ENCODE data around the gene RABAC1.
"Not testable (repeated sequence)": the region's sequence is repeated elsewhere in the genome, so short reads cannot be mapped to it uniquely, and the experiment has no call there.

RABAC1 gene, protein sequence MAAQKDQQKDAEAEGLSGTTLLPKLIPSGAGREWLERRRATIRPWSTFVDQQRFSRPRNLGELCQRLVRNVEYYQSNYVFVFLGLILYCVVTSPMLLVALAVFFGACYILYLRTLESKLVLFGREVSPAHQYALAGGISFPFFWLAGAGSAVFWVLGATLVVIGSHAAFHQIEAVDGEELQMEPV

GRCh38 chr19:41959056-41960053 is at the start of gene RABAC1:
RABAC1 (minus strand) TSS chr19:41959321; CDS start chr19:41959292, 29 bp downstream.
- peak; percentile 70 to 78 for DNase-seq (ENCODE audit: low read depth in 2 of 2)

- no peak for DNase-seq (ENCODE audit: low read depth in 2 of 2)
These were observed 47.4 kb upstream of the RABAC1 start for GRCh38 chr19:42006569-42006968.

DNA sequence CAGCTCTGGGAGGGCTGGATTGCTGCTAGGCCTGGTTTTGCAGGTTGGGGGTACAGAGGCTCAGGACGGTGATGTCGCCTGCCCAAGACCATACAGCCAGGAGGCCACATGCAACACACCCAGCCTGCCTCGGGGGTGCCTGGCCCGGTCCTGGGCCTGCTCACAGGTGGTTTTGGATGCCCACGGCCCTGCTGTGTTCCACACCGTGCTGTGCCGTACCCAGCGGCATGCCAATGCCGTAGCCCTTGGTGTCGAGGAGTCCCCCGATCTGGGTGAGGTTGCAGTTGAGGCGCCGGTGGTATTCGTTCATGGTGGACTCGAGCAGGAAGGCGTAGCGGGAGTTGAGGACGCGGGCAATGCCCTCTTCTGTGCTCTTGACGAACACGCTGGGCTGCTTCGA is 46.4 kb upstream of the RABAC1 start:
- DNase-seq (ENCODE audit: low read depth in 2 of 2): no peak

- no peak for DNase-seq (ENCODE audit: low read depth in 2 of 2)
These were observed 44.6 kb upstream of the RABAC1 start for GRCh38 chr19:42003506-42004294.

DNA sequence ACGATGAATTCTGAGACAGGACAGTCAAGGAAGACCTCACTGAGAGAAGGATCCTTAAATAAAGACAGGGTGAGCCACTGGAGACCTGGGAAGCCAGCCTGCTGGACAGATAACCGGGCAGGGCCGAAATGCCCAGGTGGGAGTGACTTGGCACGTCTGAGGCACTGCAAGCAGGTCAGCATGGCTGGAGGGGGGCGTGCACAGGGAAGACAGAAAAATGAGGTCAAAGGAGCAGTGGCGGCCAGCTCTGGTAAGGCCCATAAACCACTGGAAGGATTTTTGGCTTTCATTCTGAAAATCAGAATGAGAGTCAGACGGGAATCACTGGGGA is 40.7 kb upstream of the RABAC1 start:
- no peak for DNase-seq (ENCODE audit: low read depth in 2 of 2)

- no peak for DNase-seq (ENCODE audit: low read depth in 2 of 2)
These were observed 40.2 kb upstream of the RABAC1 start for GRCh38 chr19:41999071-41999877.

GRCh38 chr19:41998246-41999020 is 39.3 kb upstream of the RABAC1 start:
- no peak for DNase-seq (ENCODE audit: low read depth in 2 of 2)

DNA sequence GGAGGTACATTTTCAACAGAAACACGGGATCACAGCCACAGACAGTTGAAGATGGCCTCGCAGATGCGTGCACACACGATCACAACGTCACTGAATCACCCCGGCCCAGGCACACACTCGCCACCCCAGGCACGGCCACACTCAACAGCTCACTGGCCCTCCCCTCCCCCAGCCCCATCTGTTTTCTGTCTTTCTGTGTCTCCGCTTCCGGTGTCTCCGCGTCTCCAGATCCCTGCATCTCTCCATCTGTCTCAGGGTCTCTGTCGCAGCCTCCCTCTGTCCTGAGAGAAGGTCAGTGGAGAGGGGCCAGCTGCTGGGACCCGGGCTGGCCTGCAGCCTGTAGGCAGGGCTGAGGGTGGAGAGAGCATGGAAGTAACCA is 38.7 kb upstream of the RABAC1 start:
- DNase-seq (ENCODE audit: low read depth in 2 of 2): no peak

DNA sequence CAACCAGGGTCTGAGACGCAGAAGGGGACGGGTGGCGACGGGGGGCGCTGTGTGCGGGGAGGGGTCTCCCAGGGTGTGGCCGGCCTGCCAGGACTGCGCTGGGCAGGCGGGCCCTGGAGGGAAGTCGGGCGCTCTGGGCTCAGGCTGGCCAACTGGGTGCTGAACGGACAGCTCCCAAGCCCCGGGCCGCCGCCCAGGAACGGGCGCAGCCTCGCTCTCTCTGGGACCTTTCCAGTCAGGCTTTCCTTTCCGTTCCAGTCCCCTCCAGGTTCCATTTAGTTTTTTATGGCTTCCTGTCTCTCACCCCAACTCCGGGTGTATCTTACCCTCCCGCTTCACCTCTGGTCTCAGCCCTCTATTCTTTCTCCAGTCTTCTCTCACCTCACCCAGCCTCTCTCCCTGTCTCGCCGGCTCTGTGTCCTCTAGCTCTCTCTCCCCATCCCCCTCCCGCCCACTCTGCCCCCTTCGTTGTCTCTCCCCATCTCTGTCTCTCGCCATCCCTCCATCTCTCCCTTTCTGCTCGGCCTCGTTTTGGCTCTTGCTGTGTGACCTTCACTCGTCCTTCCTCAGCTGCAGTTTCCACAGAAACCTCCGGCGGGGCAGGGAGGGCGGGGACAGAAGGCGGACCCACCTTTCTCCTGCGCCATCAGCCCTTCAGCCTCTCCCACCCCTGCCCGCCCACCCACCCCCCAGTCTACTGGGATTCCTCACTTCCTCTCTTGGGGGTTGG is 38.2 kb upstream of the RABAC1 start:
- DNase-seq (ENCODE audit: low read depth in 2 of 2): no peak

GRCh38 chr19:41995959-41996797 is 37.1 kb upstream of the RABAC1 start:
- DNase-seq (ENCODE audit: low read depth in 2 of 2): no peak

DNA sequence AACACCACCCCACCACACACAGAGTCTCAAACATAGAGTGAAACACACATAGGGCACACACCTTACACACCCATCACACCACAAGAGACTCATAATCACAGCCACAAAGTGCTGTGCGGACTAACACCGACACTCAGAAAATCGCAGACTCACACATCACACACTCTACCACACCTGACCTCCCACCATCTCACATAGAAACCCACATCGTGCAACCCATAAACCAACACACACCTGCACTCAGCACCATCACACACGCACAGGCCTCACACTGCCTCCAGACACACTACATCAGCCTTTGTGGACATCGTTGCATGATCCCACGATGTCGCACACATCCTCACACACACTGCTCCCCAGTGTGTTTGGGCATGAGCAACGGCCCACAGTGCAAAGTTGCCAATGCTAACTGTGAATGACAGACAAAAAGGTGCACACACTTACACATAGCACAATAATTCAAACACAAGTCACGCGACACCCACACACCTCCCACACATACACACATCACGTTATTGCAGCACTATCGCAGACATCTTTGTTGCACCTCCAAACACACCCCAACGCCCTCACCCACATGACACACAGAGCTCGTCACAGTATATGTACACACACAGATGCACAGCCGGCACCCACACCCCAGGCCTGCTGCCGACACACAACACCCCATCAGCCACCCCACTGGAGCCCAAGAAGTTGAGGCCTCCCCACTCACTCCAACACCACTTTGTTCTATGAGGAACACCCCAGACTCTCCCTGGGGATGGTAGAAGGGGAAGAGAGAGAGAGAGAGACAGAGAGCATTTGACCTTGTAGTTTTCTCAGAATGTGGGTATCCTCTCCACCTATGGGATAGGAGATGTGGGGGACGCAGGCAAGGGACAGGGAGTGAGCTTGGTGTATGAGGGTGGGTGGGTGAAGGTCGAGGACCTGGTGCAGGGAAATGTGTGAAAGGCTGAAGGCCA is 36.2 kb upstream of the RABAC1 start:
- DNase-seq (ENCODE audit: low read depth in 2 of 2): no peak

GRCh38 chr19:41994521-41994971 is 35.4 kb upstream of the RABAC1 start:
- peak in 1 of 2 donors; percentile 3 for DNase-seq (ENCODE audit: low read depth in 2 of 2)

GRCh38 chr19:41993612-41994483 is 34.7 kb upstream of the RABAC1 start, which contains the start of gene ATP1A3:
ATP1A3 (minus strand) TSS chr19:41994230; CDS start chr19:41994076, 154 bp downstream.
- peak; percentile 13 to 27 for DNase-seq (ENCODE audit: low read depth in 2 of 2)

GRCh38 chr19:41991925-41992569 is 32.9 kb upstream of the RABAC1 start:
- not testable (repeated sequence) for DNase-seq (ENCODE audit: low read depth in 2 of 2)

DNA sequence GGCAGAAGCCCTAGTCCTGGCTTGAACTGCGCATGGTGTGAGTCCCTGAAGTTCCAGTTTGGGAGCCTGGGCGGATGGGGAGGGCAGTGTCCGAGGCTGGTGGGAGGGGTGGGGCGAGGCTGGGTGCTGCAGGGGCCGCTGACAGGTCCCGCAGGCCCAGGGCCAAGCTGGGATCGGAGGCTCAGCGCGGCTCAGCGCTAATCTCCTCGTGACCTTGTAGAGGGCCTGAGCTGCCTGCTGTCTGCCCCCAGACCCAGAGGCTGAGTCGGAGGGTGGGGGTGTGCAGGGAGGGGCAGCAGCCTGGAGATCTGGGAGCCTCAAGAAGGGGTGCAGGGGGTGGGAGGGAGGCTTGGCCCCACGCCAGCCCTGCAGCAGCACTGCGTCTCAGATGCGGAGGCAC is 31.9 kb upstream of the RABAC1 start:
- no peak for DNase-seq (ENCODE audit: low read depth in 2 of 2)

DNA sequence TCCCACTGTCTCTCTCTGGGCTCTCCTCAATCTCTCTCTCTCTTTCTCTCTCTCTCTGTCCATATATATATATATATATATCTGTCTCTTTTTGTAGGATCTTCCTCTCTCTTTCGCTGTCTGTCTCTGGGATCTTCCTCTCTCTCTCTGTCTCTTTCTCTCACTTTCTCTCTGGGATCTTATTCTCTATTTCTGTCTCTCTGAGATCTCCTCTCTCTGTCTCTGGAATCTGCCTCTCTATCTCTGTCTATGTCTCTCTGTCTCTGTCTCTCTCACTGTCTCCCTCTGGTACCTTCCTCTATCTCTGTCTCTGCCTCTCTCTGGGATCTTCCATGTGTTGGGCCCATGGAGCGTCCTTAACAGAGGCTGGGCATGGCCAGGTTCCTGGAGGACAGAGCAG is 31.5 kb upstream of the RABAC1 start:
- DNase-seq (ENCODE audit: low read depth in 2 of 2): no peak

All from activated CD8-positive, alpha-beta memory T cell treated with anti-CD3 and anti-CD28 coated beads for 4 hours (primary cell).